Right ventricle myocardium superior (tissue), 1 donor: ENCODE measurements around the gene MACROH2A2. TPM values are rescaled to one million over a fixed set of nuclear protein-coding genes. Genes with fewer than 3 reads are reported as not detected.
"Not testable (repeated sequence)": the region's sequence is repeated elsewhere in the genome, so short reads cannot be mapped to it uniquely, and the experiment has no call there.

Experiments used
- ATAC-seq: fragments of 200-7000 bp; cut with Tn5 transposase; one replicate; pipeline ENCODE4 v1.9.1; 2020; ENCODE audit warnings: mild to moderate bottlenecking; ENCODE audit not compliant: poor library complexity
- DNase-seq: peaks from one replicate; pipeline ENCODE4 v3.0.0-alpha.2; 2020
- intact Hi-C: fragments of 100-400 bp; cut with DNase I; formaldehyde crosslinking; loops from one replicate; pipeline ENCODE4 v1.11.2; 2022
- total RNA-seq: library from RNA; stranded (reverse); fragmentation: NEBNext Ultra II Directional; extraction: Animal tissue kit (Norgen Biotek cat#: 25700); gene quantifications from one replicate; pipeline ENCODE4 v1.2.1, GENCODE V29; 2021
- donor health status: DM: no; HTN: yes; CAD: no; lungs with severe emphysema.

MACROH2A2 gene
- total RNA-seq, 1 donor from 2014 or later: 13.2 TPM

DNA sequence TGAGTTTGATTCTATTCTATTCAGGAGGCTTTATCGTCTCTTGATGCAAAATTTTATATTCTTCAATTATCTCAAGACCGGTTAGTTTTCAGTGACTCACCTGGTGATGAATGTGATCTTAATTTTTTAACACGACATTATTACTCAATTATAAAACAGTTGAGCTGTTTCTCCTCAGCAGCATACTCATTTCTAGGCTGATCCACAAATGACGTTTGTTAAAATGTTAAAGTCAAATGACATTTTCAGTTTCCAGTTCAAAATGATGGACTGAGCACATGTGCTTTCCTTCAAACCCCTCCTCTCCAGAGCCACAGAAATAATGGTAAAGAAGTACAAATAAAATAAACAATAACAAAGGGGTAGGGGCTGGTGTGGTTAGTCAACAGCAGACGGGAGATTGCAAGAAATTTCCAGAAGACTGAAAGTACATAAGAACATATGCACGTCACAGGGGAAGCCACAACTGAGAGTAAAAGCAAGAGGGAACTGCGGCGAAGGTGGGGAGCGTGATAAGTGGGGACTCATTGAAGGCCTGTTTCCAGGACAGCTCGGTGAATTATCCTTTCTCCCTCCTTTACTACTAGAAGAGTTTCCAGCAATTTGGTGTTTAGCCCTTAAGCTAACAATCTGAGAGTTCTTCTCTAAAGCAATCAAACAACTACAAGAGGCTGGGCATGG is 10.9 kb downstream of the MACROH2A2 start:
- no peak for DNase-seq
- ATAC-seq: no peak
- intact Hi-C loops: no loop called here

DNA sequence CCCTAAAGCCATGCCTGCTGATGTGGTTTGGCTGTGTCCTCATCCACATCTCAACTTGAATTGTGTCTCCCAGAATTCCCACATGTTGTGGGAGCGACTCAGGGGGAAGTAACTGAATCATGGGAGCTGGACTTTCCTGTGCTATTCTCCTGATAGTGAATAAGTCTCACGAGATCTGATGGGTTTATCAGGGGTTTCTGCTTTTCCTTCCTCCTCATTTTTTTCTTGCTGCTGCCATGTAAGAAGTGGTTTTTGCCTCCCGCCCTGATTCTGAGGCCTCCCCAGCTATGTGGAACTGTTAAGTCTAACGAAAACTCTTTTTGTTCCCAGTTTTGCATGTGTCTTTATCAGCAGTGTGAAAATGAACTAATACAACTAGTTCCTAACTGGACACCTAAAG is 11.8 kb downstream of the MACROH2A2 start:
- intact Hi-C loops: no loop called here
- DNase-seq: no peak
- ATAC-seq: no peak

DNA sequence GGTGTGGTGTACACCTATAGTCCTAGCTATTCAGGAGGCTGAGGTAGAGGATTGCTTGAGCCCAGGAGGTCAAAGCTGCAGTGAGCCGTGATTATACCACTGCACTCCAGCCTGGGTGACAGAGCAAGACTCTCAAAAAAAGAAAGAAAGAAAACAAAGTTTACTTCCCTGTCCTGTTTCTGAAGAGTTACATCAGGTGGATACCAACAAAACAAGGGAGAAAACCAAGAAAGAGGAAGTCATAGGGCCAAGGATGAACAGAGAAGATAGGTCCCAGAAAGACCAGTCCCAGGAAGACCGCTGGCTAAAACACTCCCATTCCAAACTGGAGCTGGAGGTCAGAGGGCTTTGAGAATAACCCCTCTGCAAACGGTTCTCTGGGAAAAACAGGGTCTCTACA is 13.5 kb downstream of the MACROH2A2 start:
- intact Hi-C loops: no loop called here
- DNase-seq (no peak), ATAC-seq (no peak)

DNA sequence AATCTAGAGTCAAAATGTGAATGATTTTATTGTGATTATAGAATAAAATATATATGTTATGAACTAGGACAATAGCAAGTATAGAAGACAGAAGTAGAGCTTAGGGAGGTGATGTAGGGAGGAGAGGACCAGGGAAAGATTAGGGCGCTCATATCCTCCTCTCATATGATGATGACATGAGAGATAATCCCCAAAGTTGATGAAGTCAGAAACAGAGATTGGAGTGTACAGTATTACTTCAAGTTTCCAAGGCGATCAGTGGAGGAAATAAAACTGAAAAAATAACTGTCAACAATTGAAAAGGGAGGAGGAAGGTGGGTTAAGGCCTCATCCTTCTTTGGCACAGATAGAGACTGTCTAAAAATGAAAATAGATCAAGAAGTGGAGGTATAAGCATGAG is 14.9 kb downstream of the MACROH2A2 start:
- ATAC-seq (no peak), DNase-seq (no peak)
- intact Hi-C loops: no loop called here

DNA sequence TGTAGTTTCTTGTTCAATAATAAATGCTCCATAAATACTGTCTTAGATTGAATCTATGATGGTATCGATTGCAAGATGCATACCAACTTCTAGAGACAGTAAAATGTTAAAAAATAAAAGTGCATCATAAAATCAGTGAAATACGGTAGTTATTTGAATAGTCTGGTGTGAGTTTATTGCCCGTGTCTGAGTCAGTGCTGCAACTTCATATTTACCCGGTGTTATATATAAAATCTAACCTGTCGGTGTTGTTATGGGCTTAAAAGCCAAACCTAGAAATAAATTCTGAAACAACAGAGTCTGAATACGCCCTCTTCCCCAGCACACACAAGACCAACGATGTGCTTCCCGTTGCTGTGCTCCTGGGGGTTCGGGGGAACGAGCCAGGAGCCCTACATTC is 16.3 kb downstream of the MACROH2A2 start:
- intact Hi-C loops: no loop called here
- ATAC-seq: no peak
- no peak for DNase-seq

DNA sequence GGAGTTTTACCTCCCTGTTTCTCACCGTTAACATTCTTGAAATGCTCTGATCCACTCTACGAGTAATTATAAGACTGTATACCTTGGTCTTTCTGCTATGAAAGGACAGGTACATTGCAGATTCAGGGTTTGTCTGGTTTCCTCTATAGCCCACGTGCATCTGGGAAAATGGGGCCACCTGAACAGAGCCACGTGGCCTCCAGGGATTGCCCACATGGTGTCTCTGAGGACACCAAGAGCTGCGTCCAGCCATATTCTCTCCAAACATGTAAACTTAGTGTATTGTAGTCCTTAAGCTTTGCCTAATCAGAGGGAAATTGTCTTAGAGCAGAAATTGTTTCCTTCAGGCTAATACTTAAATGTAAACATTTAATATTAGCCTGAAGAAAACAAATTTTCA is 16.7 kb downstream of the MACROH2A2 start:
- DNase-seq: no peak
- intact Hi-C loops: no loop called here
- ATAC-seq: no peak

DNA sequence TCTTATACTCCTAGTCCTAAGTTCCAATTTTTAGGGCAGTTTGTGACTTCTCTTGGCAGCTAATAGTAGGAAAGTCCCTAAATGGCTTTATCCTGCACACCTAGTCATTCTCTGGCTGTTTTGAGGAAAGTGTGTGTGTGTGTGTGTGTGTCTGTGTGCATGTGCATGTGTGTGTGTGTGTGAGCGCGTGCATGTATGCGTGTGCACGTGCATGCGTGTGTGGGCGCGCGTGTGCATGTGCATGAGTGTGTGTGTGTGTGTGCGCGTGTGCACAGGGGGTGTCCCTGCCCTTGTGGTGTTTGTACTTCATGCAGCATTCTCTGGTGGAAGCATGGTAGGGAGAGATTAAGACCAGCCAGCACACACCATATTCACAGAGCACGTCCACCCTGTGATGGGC is 18.2 kb downstream of the MACROH2A2 start:
- DNase-seq: no peak
- intact Hi-C loops: no loop called here
- no peak for ATAC-seq

DNA sequence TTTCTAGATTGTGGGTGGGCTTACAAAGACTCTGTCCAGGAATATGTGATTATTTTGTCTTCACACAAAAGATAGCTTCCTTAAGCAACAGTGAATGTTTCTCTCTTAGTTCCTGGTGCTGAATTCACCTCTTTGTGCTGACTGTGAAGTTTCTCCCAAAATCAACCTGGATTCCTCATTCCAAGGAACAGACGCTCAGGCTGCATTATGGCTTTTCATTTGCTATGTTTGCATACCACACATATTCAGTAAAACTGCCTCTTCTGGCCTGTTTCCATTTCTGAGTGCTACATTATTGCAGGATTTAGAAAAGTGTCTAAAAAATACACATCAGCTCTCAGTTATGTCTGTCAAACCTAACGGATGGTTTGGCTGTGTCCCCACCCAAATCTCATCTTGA is 21.5 kb downstream of the MACROH2A2 start:
- ATAC-seq: no peak
- DNase-seq: no peak
- intact Hi-C loops: no loop called here

DNA sequence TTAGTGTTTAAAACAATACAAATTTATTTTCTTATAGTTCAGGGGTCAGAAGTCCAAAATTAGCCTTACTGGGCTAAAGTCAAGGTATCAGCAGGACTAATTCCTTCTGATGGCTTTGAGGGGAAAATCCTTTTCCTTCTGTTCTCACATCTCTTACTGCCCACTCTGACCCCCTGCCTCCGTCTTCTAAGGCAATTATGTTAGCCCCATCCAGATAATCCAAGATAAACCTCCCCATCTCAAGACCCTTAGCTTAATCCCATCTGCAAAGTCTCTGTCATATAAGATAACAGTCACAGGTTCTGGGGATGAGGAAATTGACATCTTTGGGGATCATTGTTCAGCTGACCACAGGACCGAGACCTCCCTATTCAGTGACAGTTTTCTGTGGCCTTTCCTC is 22.3 kb downstream of the MACROH2A2 start:
- no peak for DNase-seq
- ATAC-seq: no peak
- intact Hi-C loops: no loop called here

DNA sequence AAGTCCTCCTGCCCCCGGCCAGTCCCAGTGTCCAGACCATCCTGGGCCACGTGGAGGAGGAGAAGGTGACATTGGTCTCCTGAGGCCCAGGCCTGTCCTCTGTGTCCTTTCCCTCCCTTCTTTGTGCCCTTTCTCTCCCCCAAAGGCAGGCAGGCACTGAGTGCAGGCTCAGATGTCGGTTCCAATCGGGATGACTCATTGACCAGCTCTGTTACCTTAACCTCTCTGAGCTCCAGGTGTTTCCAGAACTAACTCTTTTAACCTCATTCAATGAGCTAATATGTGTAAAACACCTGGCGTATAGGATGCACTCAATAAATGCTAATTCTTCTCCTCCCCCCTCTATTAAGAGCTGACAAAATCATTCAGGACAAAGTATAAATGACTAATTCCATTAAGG is 25.7 kb downstream of the MACROH2A2 start:
- intact Hi-C loops: no loop called here
- ATAC-seq (no peak), DNase-seq (no peak)

DNA sequence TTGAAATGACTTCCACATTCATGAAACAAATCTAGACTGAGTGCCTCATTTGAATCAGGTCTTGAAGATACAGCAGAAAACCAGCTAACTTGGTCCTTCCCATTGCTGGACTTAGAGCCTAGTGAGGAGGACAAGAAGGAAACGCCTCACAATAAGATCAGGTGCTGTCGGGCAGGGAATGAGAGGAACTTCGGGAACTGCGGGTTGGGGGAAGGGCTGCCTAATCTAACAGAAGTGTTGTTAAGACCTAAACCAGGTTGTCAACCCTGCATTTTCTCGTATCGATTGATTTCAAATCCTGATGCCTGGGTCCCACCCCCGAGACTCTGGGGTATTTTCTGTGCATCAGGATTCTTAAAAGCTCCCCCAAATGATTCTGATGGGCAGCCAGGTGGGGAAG is 26.3 kb downstream of the MACROH2A2 start:
- no peak for ATAC-seq
- intact Hi-C loops: no loop called here
- DNase-seq: no peak

DNA sequence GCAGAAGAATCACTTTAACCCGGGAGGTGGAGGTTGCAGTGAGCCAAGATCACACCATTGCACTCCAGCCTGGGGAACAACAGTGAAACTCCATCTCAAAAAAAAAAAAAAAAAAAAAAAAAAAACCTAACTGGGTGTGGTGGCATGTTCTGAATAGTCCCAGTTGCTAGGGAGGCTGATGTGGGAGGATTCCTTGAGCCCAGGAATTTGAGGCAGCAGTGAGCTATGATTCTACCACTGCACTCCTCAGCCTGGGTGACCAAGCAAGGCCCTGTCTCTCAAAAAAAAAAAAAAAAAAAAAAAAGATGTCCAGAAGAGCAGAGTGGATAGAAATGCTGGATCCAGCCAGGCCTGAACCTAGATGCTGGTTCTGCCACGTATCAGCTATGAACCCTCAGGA is 28.1 kb downstream of the MACROH2A2 start:
- intact Hi-C loops, DNase-seq, ATAC-seq: not testable (repeated sequence)

DNA sequence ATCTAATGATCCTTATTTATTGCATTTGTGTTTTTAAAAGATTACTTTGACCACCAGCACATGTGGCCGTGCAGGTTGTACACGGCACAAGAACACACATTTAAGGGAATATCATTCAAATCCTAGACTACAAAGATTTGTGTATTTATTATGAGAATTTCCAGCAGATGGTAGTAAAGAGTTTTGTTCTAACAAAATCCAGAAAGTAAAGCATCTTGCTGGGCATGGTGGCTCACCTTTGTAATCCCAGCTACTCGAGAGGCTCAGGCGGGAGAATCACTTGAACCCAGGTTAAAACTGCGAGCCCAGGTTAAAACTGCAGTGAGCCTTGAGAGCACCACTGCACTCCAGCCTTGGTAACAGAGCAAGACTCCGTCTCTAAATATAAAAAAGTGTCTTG is 31.5 kb downstream of the MACROH2A2 start:
- no peak for DNase-seq
- intact Hi-C loops: no loop called here
- no peak for ATAC-seq

DNA sequence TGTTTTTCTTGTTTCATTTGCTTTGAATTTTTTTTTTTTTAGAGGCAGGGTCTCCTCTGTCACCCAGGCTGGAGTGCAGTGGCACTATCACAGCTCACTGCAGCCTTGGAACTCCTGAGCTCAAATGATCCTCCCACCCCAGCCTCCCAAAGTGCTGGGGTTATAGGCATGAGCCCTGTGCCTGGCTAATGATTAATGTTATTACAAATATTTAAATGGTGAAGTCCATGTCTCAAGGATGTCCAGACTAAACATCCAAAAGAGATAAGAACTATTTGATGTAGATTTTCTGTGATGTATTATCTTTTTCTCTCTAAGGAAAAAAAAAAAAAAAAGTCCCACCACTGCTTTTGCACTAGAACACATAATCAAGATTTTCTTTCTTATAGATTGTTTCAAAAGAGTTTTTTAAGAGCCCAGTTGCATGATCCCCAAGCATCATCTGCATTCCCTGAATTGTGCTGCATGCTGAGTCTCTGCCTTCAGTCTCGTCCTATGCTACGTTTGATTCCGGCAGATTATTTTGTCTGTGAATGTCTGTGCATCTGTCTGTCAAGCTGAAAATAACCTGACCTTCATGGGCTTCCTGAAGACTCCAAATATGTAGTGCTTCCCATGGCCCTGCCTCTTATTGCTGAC is 33.4 kb downstream of the MACROH2A2 start:
- DNase-seq (no peak), ATAC-seq (no peak)
- intact Hi-C loops: no loop called here

DNA sequence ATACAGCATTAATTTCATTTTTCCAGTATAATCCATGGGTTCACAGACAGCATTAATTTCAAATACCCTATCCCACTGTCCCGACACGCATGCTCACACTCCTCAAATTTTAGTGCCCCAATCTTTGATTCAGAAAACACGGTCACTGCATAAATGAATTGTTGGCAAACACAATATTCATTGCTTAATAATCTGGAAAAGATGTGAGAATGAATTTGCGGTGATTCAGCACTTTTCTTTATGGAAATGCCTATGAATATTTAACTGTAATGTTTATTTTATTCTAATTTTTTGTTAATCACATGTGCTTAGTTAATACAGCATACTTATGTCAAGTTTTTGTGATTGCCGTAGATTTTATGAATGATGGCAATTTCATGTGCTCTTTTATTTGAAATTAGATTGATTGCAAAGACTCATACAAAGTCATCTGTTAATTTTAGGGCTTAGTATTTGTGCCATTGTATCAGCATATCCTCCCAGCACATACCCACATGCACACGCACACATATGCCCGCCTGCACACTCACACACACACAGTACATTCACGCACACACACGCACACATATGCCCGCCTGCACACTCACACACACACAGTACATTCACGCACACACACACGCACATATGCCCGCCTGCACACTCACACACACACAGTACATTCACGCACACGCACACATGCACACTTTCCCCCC is 35.1 kb downstream of the MACROH2A2 start:
- ATAC-seq: no peak
- DNase-seq: no peak
- intact Hi-C loops: no loop called here

DNA sequence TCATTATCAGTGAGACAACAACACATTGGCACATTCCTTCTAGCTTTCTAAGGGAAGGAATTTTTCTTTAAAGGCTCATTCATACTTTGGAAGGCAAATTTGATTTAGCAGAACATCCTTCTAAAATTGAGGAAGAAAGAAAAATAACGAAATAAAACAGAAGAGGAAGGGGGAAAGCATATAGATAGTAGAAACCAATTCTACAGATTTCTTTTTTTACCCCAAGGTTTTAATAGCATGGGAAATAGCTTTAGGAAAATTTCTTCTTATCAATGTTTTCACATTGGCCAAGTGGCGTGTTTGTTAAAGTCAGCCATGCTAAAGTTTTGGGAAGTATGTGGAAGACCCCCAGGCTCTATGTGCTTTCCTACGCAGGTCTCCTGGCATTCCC is 35.7 kb downstream of the MACROH2A2 start:
- intact Hi-C loops: no loop called here
- ATAC-seq: no peak
- no peak for DNase-seq

DNA sequence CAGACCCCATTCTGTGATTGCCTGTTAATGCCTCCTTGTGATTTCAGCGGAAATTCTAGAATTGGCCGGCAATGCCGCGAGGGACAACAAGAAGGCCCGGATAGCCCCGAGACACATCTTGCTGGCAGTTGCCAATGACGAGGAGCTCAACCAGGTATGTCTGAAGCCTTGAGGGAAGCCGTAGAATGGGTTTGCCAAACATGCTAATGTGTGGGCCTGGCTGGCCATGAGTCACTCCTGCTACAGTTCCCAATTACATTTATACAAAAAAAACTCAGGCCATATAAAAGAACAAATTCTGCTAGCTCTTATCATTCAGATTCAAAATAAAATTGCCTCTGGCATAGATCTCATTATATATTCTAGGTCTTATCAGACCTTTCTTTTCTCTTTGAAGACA is 37.4 kb downstream of the MACROH2A2 start:
- intact Hi-C loops: no loop called here
- ATAC-seq: no peak

DNA sequence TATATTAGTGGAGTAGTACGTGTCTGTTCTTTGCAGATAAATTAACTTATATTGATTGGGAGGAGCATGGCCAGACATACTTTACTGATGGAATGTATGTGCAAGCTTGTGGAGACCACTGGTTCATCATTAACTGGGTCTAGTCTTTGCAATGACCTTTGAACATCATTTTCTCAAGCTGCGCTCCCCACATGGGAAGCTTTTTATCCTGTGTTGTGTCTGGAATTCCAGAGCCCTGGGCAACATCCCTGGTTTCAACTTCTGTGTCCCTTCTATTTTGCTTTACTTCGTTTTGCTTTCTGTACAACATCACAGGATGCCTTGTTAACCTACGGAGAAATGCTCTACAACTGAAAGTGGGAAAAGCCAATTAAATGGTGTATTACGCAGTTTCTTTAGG is 38.3 kb downstream of the MACROH2A2 start:
- DNase-seq: no peak
- ATAC-seq: no peak
- intact Hi-C loops: no loop called here

More for the DNA sequence above, 37.4 kb downstream of the MACROH2A2 start:
- DNase-seq: no peak

DNA sequence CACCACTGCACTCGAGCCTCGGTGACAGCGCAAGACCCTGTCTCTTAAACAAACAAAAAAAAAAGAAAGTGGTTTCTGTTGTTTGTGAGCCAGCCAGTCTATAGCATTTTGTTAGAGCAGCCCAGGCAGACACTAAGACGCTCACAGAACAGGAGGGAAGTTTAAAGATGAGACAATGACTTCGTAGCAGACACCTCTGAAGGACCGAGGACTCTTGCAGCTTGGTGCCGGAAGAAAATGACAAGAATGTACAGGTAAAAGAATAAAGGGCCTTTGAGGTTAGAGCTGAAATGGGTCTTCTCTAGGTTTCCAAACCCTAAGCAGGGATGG is 39.7 kb downstream of the MACROH2A2 start:
- no peak for ATAC-seq
- no peak for DNase-seq
- intact Hi-C loops: no loop called here

DNA sequence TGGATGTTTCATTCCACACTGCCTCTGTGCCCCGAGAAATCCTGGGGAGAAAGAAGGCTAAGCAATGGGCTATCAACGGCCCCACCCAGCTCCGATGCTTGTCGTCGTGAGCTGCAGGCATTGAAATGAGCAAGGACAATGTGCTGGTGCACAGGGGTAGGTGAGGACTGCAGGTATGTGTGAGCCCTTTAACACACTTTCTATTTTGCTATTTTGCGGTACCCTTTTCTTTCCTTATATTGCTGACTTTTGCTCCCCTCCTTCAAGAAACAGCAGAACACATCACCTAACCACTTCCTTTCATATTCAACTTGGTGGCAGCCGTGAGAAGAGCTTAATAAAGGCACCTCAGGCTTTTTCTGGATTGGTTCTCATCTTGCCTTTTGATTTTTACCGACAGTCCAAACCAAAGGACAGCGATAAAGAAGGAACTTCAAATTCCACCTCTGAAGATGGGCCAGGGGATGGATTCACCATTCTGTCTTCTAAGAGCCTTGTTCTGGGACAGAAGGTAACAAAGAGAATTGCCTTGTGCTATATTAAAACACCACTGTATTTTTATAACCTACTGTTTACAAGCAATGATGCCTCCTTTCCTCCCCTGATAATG is 40.8 kb downstream of the MACROH2A2 start:
- DNase-seq: no peak
- intact Hi-C loops: no loop called here
- no peak for ATAC-seq
